SIG-M5 treated with dmso at 0.1 percent for 504 hours (cell line): ENCODE measurements around the gene OR5F1.

Experiments
- DNase-seq: peaks from one replicate; lab custom pipeline; 2025; ENCODE audit not compliant: unreplicated experiment; lab: John Stamatoyannopoulos, UW

Gene OR5F1

GRCh38 chr11:55994525-55994924 lies at the start of gene OR5F1:
OR5F1 (minus strand) TSS chr11:55994625; CDS start chr11:55994625, 0 bp downstream.
- DNase-seq = no peak

DNA sequence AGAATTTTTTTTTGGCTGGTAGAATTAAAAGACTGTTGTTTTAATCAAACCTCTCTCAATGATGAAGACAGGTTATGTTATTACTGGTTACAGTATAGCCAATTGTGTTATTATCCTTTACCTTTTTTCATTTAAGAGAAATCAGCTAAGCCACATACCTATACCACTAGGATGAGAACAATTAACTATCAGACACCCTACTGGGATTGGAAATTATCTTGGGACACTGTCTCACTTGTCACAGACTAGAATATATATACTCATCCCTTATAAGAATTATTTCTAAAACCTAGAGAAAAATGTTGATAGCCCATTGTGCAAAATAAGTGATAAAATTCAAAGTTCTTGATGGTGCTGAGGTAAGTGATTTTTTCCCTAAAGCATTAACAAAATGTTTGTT lies 32.9 kb upstream of the OR5F1 start, which contains the start of gene OR5AS1:
Gene OR5AS1, plus strand, starts transcription at position 301 of the 400 bp plus-strand sequence. CDS start 2,765 bp downstream, outside the sequence.
- no peak for DNase-seq

DNA sequence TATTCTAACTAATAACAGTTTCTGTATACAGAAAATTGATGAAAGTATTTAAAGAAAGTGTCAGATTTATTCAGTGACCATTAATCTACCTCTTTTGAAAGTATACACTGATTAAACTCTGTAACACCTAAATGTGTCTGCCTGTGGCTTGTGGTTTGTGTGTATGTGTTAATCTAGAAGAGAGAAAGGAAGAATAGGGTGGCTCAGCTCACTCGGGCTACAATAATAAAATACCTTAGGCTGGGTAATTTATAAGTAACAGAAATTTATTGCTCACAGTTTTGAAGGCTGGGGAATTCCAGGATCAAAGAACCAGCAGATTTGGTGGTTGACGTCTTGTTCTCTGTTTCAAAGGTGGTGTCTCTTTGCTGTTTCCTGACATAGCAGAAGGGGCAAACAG lies 19.4 kb upstream of the OR5F1 start:
- DNase-seq = no peak

DNA sequence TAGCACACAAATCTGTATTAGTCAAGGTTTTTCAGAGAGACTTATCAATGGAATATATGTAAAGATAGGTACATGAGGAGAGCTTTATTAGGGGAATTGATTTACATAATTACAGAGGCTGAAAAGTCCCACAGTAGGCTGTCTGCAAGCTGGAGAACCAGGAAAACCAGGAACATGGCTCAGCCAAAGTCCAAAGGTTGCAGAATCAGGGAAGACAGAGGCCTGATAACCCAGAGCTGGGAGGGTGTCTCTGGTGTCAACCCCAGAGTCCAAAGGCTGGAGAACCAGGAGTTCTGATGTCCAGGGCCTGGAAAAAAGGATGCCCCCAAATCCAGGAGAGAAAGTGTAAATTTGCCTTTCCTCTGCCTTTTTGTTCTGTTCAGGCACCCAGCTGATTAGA lies 16.3 kb upstream of the OR5F1 start:
- no peak for DNase-seq

DNA sequence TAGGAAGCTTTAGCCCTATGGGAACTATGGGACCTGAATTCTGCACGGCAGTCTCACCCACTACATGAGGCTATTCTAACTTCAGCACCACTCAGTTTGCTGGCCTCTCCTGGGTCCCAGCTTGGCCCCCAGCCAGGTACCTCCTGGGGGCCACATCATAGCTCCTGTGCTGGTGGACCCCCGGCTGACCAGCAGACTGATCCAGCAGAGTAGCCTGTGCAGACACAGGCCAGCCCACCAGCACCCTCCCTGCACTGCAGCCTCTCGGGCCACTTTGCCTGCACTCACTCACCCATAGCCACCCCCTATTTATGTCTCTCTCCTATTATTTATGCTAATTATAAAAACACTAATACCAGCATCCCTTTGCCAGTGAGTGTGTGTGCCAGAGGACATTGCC lies 23.5 kb downstream of the OR5F1 start:
- no peak for DNase-seq

DNA sequence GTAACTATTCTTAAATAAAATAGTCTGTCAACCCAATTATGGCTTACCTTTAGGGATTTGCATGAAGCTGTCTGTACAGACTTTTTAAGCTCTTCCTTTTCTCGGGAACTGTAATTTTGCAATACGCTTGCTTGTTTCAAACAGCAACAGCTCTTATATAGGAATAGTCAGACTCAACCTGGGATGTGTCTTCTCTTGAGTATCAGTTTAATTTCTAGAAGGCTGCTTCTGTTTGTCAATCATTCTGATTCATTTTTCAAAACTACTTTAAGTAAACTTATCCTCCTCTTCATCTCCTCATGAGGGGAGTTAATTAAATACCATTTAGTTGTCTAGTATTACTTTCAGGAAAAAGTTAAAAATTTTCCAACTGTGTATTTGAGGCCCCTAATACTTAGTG lies 24.6 kb downstream of the OR5F1 start, which contains the start of gene OR10AG1:
Gene OR10AG1, minus strand, starts transcription at position 101 of the 400 bp plus-strand sequence. Its CDS starts 38 bp downstream, at position 63.
- DNase-seq = no peak

- DNase-seq = no peak
These were observed 26.5 kb downstream of the OR5F1 start for GRCh38 chr11:55967914-55968313.

DNA sequence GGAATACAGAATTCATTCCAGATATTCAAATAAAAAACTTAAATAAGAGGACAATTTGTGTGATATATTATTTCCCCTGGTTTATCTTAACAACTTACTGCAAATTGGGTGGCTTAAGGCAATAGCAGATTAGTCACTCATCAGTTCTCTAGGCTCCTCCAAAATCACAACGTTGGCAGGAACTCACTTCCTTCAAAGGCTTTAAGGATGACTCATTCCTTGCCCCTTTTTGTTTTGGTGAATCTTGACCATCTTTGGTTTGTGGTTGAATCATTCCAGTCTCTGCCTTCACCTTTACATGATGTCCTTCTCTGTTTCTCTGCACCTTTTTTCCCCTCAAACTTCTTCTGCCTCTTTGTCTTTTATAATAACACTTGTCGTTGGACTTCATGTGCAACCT lies 28.0 kb downstream of the OR5F1 start:
- no peak for DNase-seq

- no peak for DNase-seq
These were observed 37.9 kb downstream of the OR5F1 start for GRCh38 chr11:55956521-55956920.

DNA sequence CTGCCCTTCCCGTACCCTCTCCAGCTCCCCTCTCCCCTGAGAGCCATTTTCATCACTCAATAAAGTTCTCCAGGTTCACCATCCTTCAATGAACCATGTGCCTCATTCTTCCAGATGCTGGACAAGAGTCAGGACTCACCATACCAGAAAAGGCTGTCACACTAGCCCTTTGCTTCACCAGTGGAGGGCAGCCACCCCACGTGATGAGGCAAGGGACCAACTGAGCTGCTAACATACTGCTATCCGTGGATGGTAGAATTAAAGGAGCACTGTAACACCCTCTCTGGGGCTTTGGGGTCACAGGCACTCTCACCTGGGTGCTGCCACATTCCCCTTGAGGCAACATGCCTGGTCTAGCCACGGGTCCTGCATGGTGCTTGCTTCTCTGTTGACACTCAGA lies 45.1 kb downstream of the OR5F1 start:
- DNase-seq = no peak
